Measurements from ENCODE around the gene CEP72.
"Not testable (repeated sequence)": the region's sequence is repeated elsewhere in the genome, so short reads cannot be mapped to it uniquely, and the experiment has no call there.

The CEP72 gene

GRCh38 chr5:581941-582340 lies 30.2 kb upstream of the CEP72 start:
- no peak for DNase-seq

- DNase-seq = not testable (repeated sequence)
These were observed 29.7 kb upstream of the CEP72 start for GRCh38 chr5:582445-582844.

GRCh38 chr5:582936-583635 lies 29.1 kb upstream of the CEP72 start:
- DNase-seq = no peak

GRCh38 chr5:583645-584044 lies 28.5 kb upstream of the CEP72 start:
- DNase-seq = no peak

- DNase-seq = no peak
These were observed 27.9 kb upstream of the CEP72 start for GRCh38 chr5:584216-584615.

- no peak for DNase-seq
These were observed 27.3 kb upstream of the CEP72 start for GRCh38 chr5:584846-585245.

- DNase-seq = no peak
These were observed 26.6 kb upstream of the CEP72 start for GRCh38 chr5:585556-585955.

- DNase-seq = no peak
These were observed 26.0 kb upstream of the CEP72 start for GRCh38 chr5:585962-586628.

- no peak for DNase-seq
These were observed 25.3 kb upstream of the CEP72 start for GRCh38 chr5:586751-587285.

- no peak for DNase-seq
These were observed 24.7 kb upstream of the CEP72 start for GRCh38 chr5:587403-587802.

- DNase-seq = no peak
These were observed 23.6 kb upstream of the CEP72 start for GRCh38 chr5:588406-588995.

- no peak for DNase-seq
These were observed 23.0 kb upstream of the CEP72 start for GRCh38 chr5:589173-589572.

- no peak for DNase-seq
These were observed 22.6 kb upstream of the CEP72 start for GRCh38 chr5:589588-589987.

GRCh38 chr5:590346-590745 lies 21.8 kb upstream of the CEP72 start:
- DNase-seq = no peak

- DNase-seq = no peak
These were observed 20.4 kb upstream of the CEP72 start for GRCh38 chr5:591746-592145.

- no peak for DNase-seq
These were observed 20.0 kb upstream of the CEP72 start for GRCh38 chr5:592158-592557.

GRCh38 chr5:593511-593910 lies 18.6 kb upstream of the CEP72 start:
- DNase-seq = no peak

- no peak for DNase-seq
These were observed 17.8 kb upstream of the CEP72 start for GRCh38 chr5:594226-594860.

- no peak for DNase-seq
These were observed 16.8 kb upstream of the CEP72 start for GRCh38 chr5:595285-595875.

GRCh38 chr5:597871-598563 lies 14.1 kb upstream of the CEP72 start:
- no peak for DNase-seq

- DNase-seq = no peak
These were observed 13.6 kb upstream of the CEP72 start for GRCh38 chr5:598564-598890.

- DNase-seq = no peak
These were observed 11.1 kb upstream of the CEP72 start for GRCh38 chr5:600886-601541.
